Measurements from ENCODE around the gene DCTN4.

The DCTN4 gene

DNA sequence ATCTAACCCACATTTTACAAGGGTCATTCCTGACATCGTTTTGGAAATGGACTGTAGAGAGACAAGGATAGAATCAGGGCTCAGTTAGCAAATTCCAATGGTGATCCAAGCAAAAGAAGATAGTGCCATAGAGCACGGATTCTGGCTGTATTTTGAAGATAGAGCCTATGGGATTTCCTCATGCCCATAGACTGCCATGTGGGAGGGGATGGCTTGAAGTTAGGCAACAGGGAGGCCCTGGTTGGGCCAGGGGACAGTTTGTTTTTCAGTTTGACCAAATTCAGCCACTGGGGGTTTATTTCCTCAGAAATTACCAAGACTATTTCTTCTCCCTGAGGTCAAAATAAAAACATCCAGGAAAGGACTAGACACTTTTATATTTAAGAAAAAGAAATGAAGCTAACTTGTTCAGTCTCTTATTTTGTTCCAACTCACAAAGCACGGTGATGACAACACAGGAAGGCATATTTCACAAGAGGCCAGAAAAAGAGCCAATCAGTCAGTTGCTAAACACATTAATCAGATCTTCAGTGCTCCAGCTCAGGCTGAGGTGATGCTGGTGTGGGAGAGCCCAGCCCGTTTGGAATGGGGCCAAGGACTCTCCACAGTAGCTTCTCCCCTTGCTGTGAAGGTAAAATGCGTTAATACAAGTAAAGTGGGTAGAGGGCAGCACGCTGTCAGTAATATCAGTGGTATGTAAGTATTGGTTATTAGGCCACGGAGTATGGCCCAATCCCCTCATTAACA, 4.4 kb upstream of the DCTN4 start:
- TF ChIP-seq, protein P1, sequence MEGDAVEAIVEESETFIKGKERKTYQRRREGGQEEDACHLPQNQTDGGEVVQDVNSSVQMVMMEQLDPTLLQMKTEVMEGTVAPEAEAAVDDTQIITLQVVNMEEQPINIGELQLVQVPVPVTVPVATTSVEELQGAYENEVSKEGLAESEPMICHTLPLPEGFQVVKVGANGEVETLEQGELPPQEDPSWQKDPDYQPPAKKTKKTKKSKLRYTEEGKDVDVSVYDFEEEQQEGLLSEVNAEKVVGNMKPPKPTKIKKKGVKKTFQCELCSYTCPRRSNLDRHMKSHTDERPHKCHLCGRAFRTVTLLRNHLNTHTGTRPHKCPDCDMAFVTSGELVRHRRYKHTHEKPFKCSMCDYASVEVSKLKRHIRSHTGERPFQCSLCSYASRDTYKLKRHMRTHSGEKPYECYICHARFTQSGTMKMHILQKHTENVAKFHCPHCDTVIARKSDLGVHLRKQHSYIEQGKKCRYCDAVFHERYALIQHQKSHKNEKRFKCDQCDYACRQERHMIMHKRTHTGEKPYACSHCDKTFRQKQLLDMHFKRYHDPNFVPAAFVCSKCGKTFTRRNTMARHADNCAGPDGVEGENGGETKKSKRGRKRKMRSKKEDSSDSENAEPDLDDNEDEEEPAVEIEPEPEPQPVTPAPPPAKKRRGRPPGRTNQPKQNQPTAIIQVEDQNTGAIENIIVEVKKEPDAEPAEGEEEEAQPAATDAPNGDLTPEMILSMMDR (IDR thresholded peaks at IDR 0.05; ENCODE audit: control extremely low read depth, extremely low read depth, low read depth, missing control alignments), result no peak
- CTCF ChIA-PET, result interaction anchor here (0.9 to 15.7 kb wide), 6 partner anchors 11 to 62 kb away, joined by 3 to 131 read pairs (median 6); partner anchors contain the start of genes RBM22 and SMIM3
- POLR2A ChIA-PET, result interaction anchor here (1.0 kb wide), 1 partner anchor 12 kb away, joined by 3 read pairs; no protein-coding TSS in a partner anchor
- DNase-seq (ENCODE audit: extremely low spot score), result no peak

DNA sequence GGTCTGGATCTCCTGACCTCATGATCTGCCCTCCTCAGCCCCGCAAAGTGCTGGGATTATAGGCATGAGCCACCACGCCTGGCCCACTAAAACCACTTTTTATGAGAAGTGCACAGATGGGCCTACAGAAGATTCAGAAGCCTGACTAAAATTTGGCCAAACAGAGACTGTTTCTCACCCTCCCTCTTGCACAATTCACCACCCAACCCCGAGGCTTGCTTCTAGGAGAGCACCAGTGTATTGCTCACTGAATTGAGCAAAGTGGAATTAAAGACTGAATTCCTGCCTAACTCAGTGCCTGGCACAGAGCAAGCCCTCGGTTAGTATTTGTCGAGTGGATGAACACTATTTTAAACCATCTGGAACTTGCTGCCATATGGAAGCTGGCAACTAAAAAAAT, 3.4 kb upstream of the DCTN4 start:
- no peak for DNase-seq (ENCODE audit: extremely low spot score)
- ChIA-PET POLR2A (no interaction called here), CTCF (interaction anchor here (1.5 to 15.7 kb wide), 3 partner anchors 10 to 61 kb away, joined by 3 to 131 read pairs (median 7); partner anchors contain the start of genes RBM22 and SMIM3)
- TF ChIP-seq, protein P1 (IDR thresholded peaks at IDR 0.05; ENCODE audit: control extremely low read depth, extremely low read depth, low read depth, missing control alignments), result no peak

DNA sequence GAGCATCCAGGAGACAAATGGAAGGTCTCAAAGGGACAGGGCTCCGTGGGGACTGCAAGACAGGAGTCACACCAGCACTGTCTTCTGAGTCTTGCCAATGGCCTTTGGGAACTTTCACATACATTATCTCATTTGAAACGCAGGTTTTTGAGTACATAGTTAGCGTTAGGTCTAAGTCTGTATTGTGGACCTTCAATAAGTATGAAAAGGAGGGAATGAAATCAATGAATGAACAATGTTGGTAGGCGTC, 442 bp upstream of the DCTN4 start:
- TF ChIP-seq, protein P1 (IDR thresholded peaks at IDR 0.05; ENCODE audit: control extremely low read depth, extremely low read depth, low read depth, missing control alignments), result no peak
- no peak for DNase-seq (ENCODE audit: extremely low spot score)
- ChIA-PET POLR2A (interaction anchor here (1.4 to 1.7 kb wide), 2 partner anchors 19 to 59 kb away, joined by 5 to 10 read pairs; partner anchors contain the start of genes RBM22 and SMIM3), CTCF (interaction anchor here (0.9 to 15.7 kb wide), 8 partner anchors 21 to 309 kb away, joined by 4 to 131 read pairs (median 5); partner anchors contain the start of genes IRGM, RBM22 and SMIM3)

DNA sequence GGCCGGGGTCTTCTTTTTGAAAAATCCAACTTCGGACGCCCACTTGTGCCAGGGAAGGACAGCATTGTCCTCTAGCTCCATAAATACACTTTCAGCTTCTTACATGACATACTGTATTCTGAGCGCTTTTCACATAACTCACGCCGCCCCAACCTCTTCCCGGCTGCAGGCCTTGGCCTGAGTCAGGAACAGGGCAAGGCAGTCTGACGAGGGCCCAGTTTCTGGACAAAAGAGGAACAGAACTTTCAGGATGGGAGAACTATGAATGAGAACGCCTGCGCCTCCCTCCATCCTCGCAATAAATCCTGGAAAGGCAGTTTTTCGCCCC, 650 bp downstream of the DCTN4 start:
- DNase-seq (ENCODE audit: extremely low spot score), result no peak
- TF ChIP-seq, protein P1 (IDR thresholded peaks at IDR 0.05; ENCODE audit: control extremely low read depth, extremely low read depth, low read depth, missing control alignments), result no peak
- ChIA-PET POLR2A (interaction anchor here (0.6 to 1.7 kb wide), 4 partner anchors 21 to 456 kb away, joined by 3 to 10 read pairs (median 6); partner anchors contain the start of genes RBM22 and SMIM3), CTCF (interaction anchor here (1.1 to 15.7 kb wide), 7 partner anchors 22 to 357 kb away, joined by 3 to 131 read pairs (median 6); partner anchors contain the start of genes IRGM, RBM22 and SMIM3)

GRCh38 chr5:150757087-150757649, 1.6 kb downstream of the DCTN4 start:
- TF ChIP-seq, protein P1 (IDR thresholded peaks at IDR 0.05; ENCODE audit: control extremely low read depth, extremely low read depth, low read depth, missing control alignments), result no peak
- no peak for DNase-seq (ENCODE audit: extremely low spot score)
- CTCF ChIA-PET, result interaction anchor here (1.3 to 15.7 kb wide), 5 partner anchors 22 to 197 kb away, joined by 3 to 131 read pairs (median 6); partner anchors contain the start of genes RBM22 and SMIM3
- POLR2A ChIA-PET, result no interaction called here

DNA sequence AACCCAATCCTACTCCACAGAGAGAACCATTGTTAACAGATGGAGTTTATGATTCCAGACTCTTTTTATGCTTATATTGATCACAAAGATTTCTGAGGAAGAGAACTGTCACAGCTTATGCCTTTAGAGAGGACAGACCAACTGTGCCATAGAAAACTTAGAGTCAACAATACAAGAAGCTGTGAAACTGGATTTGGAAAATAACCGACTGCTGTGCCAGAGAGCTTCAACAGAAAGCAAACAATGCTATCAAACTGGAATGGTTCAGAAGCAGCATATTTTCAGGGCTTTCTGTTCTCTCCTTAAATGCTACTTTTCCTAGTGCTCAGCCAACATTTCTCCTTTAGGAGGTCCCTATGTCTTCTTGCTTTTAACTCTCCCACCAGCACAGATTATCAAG, 5.0 kb downstream of the DCTN4 start:
- no peak for DNase-seq (ENCODE audit: extremely low spot score)
- TF ChIP-seq, protein P1 (IDR thresholded peaks at IDR 0.05; ENCODE audit: control extremely low read depth, extremely low read depth, low read depth, missing control alignments), result no peak
- ChIA-PET POLR2A (no interaction called here), CTCF (interaction anchor here (1.2 to 2.4 kb wide), 8 partner anchors 9 to 92 kb away, joined by 3 to 7 read pairs (median 3); partner anchors contain the start of genes IRGM and RBM22)

All from GM10248 (cell line).